Dermis blood vessel endothelial cell (primary cell): ENCODE results near the gene HSPB3. TPM values are rescaled to one million over a fixed set of nuclear protein-coding genes. Genes with fewer than 3 reads are reported as not detected.
"Not testable (repeated sequence)": the region's sequence is repeated elsewhere in the genome, so short reads cannot be mapped to it uniquely, and the experiment has no call there.

ENCODE experiments used
- DNase-seq: peaks from one replicate; pipeline ENCODE4 v3.0.0; 2010
- total RNA-seq: library from RNA; depleted of rRNA; stranded (reverse); fragments of >200 nt; gene quantifications from 2 replicates; pipeline ENCODE4 v1.2.3, GENCODE V29; 2014

The HSPB3 gene
- total RNA-seq, 1 donor from 2014 or later: not detected

- no peak for DNase-seq
Observed at GRCh38 chr5:54457094-54457862, 1.8 kb downstream of the HSPB3 start.

DNA sequence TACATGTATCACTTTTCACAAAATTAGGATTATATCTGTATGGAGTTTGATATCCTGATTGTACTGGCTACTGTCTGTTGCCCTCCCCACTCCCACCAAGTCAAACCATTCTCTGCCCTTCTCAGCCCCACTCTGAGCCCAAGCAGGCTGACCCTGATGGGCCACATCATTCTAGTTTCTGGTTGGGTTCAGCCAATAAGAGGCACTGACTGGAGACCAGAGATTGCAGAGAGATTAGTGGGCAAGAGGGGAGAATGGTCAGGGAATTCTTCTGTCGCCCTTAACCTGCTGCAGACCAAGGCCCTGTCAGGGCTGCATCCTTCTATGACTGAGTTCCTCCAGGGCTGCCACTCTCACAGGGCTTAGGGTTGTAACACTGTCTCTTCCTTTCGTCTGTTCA, 2.7 kb downstream of the HSPB3 start:
- DNase-seq: no peak

DNA sequence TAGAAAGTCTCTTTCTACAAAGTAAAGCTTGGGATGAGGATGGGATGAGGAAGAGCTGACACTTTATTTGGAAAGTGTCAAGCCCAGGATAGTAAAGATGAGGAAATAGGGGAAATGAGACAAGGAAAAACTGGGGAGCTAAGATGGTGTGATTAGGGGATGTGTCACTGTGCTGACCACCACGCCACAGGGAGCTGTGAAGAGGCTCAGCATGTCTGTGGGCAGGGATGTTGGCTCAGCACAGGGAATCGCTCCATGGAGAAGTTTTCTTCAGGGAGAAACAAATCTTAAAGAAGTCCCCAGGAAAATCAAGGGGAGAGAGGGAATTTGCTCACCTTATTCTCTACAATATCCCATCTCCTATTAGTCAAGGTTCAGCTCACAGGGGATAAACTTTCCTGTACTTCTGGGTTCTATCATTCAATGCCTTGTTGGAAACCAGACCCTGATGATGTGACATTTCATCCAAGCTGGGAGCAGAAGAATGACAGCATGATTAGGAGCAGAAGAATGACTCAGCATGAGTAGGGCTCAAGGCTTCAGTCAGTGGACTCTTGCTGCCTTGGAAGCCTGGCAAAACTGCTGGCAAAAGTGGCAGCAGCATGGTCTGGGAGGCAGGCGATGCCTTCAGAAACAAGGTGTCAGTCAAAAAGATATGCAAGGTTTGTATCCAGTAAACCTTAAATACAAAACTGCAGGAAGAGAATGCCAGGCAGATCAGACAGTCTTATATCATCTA, 4.9 kb downstream of the HSPB3 start:
- no peak for DNase-seq

- DNase-seq: no peak
Observed at GRCh38 chr5:54462281-54462680, 6.8 kb downstream of the HSPB3 start.

DNA sequence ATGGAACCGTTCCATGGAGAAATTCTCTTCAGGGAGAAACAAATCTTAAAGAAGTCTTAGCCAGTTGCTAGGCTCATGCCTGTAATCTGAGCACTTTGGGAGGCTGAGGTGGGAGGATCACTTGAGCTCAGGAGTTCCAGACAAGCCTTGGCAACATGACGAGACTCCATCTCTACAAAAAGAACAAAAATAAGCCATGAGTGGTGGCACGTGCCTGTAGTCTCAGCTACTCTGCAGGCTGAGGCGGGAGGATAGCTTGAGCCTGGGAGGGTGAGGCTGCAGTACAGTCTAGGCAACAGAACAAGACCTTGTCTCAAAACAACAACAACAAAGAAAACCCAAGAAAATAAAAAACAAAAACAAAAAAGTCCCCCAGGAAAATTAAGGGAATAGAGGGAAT, 8.2 kb downstream of the HSPB3 start:
- DNase-seq: no peak

DNA sequence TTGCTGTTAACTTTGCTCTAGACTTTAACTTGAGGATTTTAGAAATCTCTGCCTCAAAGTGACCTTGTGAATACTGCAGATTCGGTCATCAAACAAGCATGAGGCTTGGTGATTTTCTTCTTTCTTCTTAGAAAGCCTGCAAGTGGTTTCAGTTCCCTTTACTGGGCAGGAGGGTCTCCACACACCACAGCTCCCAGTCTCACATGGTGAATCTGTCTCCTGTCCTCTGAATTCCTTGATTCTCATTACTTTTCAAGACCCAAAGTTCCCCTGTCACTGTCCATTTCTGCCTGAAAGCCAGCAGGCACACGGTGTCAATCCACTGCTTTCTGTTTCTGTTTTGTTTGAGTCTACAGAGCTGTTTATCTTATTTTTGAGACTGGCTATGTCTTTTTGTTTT, 14.1 kb downstream of the HSPB3 start:
- no peak for DNase-seq

GRCh38 chr5:54470128-54470527, 14.6 kb downstream of the HSPB3 start:
- DNase-seq: no peak

DNA sequence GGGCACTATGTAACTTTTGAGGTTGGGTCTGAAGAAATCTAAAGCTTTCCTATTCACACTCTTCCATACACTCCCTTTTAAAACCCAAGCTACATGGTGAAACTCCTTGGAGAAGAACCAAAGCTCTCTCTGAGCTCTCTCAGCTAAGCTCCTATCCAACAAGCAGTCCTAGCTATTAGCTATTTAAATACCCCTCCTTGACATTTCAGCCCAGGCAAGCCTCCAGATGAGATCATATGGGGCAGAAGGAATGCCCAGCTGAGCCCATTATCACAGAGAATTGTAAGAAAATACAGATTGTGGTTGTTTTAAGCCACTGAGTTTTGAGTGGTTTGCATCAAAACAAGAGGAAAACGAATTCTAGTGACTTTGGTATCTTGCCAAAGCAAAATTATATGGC, 15.2 kb downstream of the HSPB3 start:
- DNase-seq: no peak

DNA sequence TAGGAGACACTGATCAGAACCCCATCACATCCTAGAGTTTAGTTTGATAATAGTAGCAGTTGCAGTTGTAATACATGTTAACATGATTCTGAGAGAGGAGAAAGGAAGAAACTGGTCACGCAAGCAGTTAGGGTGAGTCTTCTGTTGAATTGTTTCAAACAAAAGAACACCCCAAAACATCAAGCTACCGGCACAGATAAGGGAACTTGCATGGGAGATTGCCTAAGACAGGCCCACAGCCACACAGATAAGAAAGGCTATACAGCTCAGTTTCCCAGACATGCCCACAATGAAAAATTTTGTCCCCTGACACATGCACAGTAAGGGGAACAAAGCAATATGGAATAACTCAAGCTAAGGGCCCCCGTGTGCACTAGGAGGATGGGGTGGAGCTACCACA, 15.9 kb downstream of the HSPB3 start:
- DNase-seq: no peak

DNA sequence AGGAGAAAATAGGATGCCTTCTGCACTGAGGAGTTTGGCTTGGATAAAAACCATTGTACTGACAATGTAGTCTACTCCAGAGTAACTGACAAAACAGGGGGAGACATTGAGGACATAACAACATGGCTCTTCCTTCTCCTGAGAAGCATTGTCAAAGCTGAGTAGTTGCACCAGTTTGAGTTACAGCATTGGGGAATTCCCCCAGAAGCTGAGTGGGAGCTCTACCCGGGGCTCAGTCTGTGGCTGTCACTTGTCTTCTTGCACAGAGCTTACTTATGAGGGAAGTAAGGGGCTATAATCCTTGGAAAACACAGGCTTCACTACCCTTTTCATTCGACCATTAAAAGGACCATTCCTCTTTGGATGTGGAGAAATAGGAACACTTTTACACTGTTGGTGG, 21.2 kb downstream of the HSPB3 start:
- DNase-seq: no peak

- no peak for DNase-seq
Observed at GRCh38 chr5:54477941-54478478, 22.5 kb downstream of the HSPB3 start.

DNA sequence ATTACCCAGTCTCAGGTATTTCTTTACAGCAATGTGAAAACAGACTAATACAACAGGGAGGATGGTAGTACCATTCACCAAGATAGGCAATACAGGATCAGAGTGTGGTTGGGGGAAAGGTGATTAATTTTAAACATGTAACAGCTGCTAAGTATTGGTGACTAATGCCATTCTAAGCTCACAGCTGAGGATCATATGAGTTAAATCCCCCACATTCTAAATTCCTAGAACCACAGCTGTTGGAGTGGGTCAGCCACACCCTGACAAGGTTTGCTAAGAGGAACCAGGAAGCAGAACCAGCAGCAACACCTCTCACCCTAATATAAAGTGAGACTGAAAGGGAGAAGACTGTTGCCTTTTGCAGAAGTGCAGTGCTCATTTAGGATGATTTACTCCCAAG, 24.8 kb downstream of the HSPB3 start:
- DNase-seq: no peak

GRCh38 chr5:54484219-54484894, 28.9 kb downstream of the HSPB3 start:
- DNase-seq: no peak

- DNase-seq: not testable (repeated sequence)
Observed at GRCh38 chr5:54485659-54486058, 30.2 kb downstream of the HSPB3 start.

DNA sequence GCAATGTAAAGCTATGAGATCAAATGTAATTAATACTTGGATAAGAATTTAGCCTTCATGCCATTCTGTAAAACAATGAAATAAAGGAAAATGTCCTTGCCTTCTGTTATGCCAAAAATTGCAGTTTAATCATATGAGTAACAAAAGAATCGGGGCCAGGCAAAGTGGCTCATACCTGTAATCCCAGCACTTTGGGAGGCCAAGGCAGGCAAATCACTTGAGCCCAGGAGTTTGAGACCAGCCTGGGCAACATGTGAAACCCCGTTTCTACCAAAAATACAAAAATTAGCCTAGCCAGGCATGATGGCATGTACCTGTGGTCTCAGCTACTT, 34.1 kb downstream of the HSPB3 start:
- DNase-seq: not testable (repeated sequence)

DNA sequence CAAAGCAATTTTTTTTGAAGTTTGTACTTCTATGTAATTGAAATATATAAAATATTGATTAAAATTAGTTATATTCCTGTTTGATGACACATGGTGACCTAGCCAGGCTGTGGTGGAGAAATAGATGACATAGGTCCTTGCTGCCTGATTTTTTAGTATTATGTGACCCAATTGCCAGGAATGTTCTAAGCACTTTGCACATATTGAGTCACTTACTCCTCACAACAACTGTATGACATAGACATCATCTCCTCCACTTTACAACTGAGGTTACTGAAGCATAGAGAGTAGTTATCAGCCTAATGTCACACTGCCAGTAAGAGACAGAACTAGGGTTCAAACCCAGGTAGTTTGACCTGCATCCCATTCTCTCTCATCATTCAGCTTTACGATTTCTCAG, 35.8 kb downstream of the HSPB3 start:
- no peak for DNase-seq

- peak; percentile 22 for DNase-seq
Observed at GRCh38 chr5:54492178-54492577, 36.7 kb downstream of the HSPB3 start.

GRCh38 chr5:54495027-54495426, 39.5 kb downstream of the HSPB3 start:
- DNase-seq: no peak

Other genes starting within 250 kb of the HSPB3 start
- gene ARL15, start 145.1 kb upstream of the HSPB3 start, total RNA-seq: 70.6 and 82.2 TPM in 2 replicates
- 22.2 and 32.0 TPM in 2 replicates for gene SNX18, start 62.1 kb downstream of the HSPB3 start, total RNA-seq